ENCODE measurements around the gene PGA5.
"Not testable (repeated sequence)": the region's sequence is repeated elsewhere in the genome, so short reads cannot be mapped to it uniquely, and the experiment has no call there.

Gene PGA5

GRCh38 chr11:61240875-61241274 lies at the start of gene PGA5:
TSS of gene PGA5 (plus strand) at chr11:61241175. CDS start at chr11:61241227, 52 bp downstream.
- DNase-seq, result not testable (repeated sequence)

GRCh38 chr11:61193596-61193995 lies 47.4 kb upstream of the PGA5 start:
- DNase-seq, result no peak

- no peak for DNase-seq
Observed at GRCh38 chr11:61194169-61194671, 46.8 kb upstream of the PGA5 start.

- no peak for DNase-seq
Observed at GRCh38 chr11:61194981-61195695, 45.8 kb upstream of the PGA5 start.

- no peak for DNase-seq
Observed at GRCh38 chr11:61195719-61196118, 45.3 kb upstream of the PGA5 start.

- DNase-seq, result no peak
Observed at GRCh38 chr11:61198361-61198760, 42.6 kb upstream of the PGA5 start.

GRCh38 chr11:61198948-61199523 lies 41.9 kb upstream of the PGA5 start:
- no peak for DNase-seq

- DNase-seq, result no peak
Observed at GRCh38 chr11:61201476-61201875, 39.5 kb upstream of the PGA5 start.

GRCh38 chr11:61202950-61203746 lies 37.8 kb upstream of the PGA5 start, which contains the start of gene PGA3:
TSS of gene PGA3 (plus strand) at chr11:61203515. CDS start at chr11:61203565, 50 bp downstream.
- DNase-seq, result not testable (repeated sequence)

GRCh38 chr11:61203873-61204272 lies 37.1 kb upstream of the PGA5 start:
- DNase-seq, result not testable (repeated sequence)

GRCh38 chr11:61204502-61205059 lies 36.4 kb upstream of the PGA5 start:
- not testable (repeated sequence) for DNase-seq

- DNase-seq, result not testable (repeated sequence)
Observed at GRCh38 chr11:61207636-61208310, 33.2 kb upstream of the PGA5 start.

- DNase-seq, result not testable (repeated sequence)
Observed at GRCh38 chr11:61210629-61211028, 30.3 kb upstream of the PGA5 start.

GRCh38 chr11:61211327-61211952 lies 29.5 kb upstream of the PGA5 start:
- DNase-seq, result not testable (repeated sequence)

- DNase-seq, result not testable (repeated sequence)
Observed at GRCh38 chr11:61212202-61212601, 28.8 kb upstream of the PGA5 start.

GRCh38 chr11:61213711-61214324 lies 27.2 kb upstream of the PGA5 start:
- not testable (repeated sequence) for DNase-seq

- not testable (repeated sequence) for DNase-seq
Observed at GRCh38 chr11:61218306-61218705, 22.7 kb upstream of the PGA5 start.

- DNase-seq, result not testable (repeated sequence)
Observed at GRCh38 chr11:61219016-61219415, 22.0 kb upstream of the PGA5 start.

GRCh38 chr11:61222047-61222446 lies 18.9 kb upstream of the PGA5 start, which contains the start of gene PGA4:
TSS of gene PGA4 (plus strand) at chr11:61222347. CDS start at chr11:61222401, 54 bp downstream.
- DNase-seq, result not testable (repeated sequence)

GRCh38 chr11:61222692-61223091 lies 18.3 kb upstream of the PGA5 start:
- DNase-seq, result not testable (repeated sequence)

GRCh38 chr11:61226457-61227137 lies 14.4 kb upstream of the PGA5 start:
- not testable (repeated sequence) for DNase-seq

All from CD4-positive, alpha-beta T cell treated with Interleukin-17A for 1 hour (primary cell).